HepG2 (cell line): ENCODE measurements around the gene S1PR2. TPM values are rescaled to one million over a fixed set of nuclear protein-coding genes. Genes with fewer than 3 reads are reported as not detected.

Experiments
- AKNA ChIP-seq: sonication (generic); formaldehyde crosslinking; IDR thresholded peaks from 2 replicates; pipeline ENCODE4 v1.4.0; 2020; ENCODE audit warnings: missing genetic modification reagents, borderline replicate concordance
- HNF4A ChIP-seq: sonication (generic); formaldehyde crosslinking; IDR thresholded peaks from 2 replicates; pipeline ENCODE4 v1.4.0; 2020; ENCODE audit warnings: missing genetic modification reagents
- HOXA3 ChIP-seq: sonication (generic); formaldehyde crosslinking; IDR thresholded peaks from 2 replicates; pipeline ENCODE4 v1.5.0; 2020; ENCODE audit warnings: missing genetic modification reagents
- IRF2 ChIP-seq: IDR thresholded peaks from 2 replicates; pipeline ENCODE4 v1.6.1; 2018; ENCODE audit warnings: missing genetic modification reagents, missing compliant biosample characterization
- ISX ChIP-seq: sonication (generic); formaldehyde crosslinking; conservative IDR thresholded peaks from 2 replicates; pipeline ENCODE4 v1.5.0; 2020; ENCODE audit warnings: missing genetic modification reagents
- KAT7 ChIP-seq: IDR thresholded peaks from 2 replicates; pipeline ENCODE4 v1.6.1; 2018; ENCODE audit warnings: borderline replicate concordance, missing compliant biosample characterization
- MBNL3 ChIP-seq: fragments of 250-450 bp; sonication (Bioruptor Pico); conservative IDR thresholded peaks from 2 replicates; pipeline ENCODE4 v1.8.0; 2022; ENCODE audit warnings: mild to moderate bottlenecking, inconsistent platforms
- NPAS2 ChIP-seq: sonication (generic); formaldehyde crosslinking; IDR thresholded peaks from 2 replicates; pipeline ENCODE4 v1.8.0; 2022; ENCODE audit warnings: mild to moderate bottlenecking, missing genetic modification reagents, borderline replicate concordance
- PHF8 ChIP-seq: sonication (generic); formaldehyde crosslinking; IDR thresholded peaks from 2 replicates; pipeline ENCODE4 v1.5.0; 2020; ENCODE audit warnings: missing genetic modification reagents
- SIX4 ChIP-seq: sonication (generic); formaldehyde crosslinking; IDR thresholded peaks from 2 replicates; pipeline ENCODE4 v1.4.0; 2020; ENCODE audit warnings: missing genetic modification reagents
- ZFP41 ChIP-seq: sonication (generic); formaldehyde crosslinking; IDR thresholded peaks from 2 replicates; pipeline ENCODE4 v1.4.0; 2020; ENCODE audit warnings: mild to moderate bottlenecking, missing genetic modification reagents, borderline replicate concordance
- ZNF451 ChIP-seq: sonication (generic); formaldehyde crosslinking; IDR thresholded peaks from 2 replicates; pipeline ENCODE4 v1.5.0; 2020; ENCODE audit warnings: mild to moderate bottlenecking, missing genetic modification reagents
- ZNF75D ChIP-seq: sonication (generic); formaldehyde crosslinking; IDR thresholded peaks from 2 replicates; pipeline ENCODE4 v1.8.1; 2023; ENCODE audit warnings: missing genetic modification reagents, mild to moderate bottlenecking, borderline replicate concordance
- ZNF781 ChIP-seq: sonication (generic); formaldehyde crosslinking; IDR thresholded peaks from 2 replicates; pipeline ENCODE4 v1.5.1; 2020; ENCODE audit warnings: borderline replicate concordance, mild to moderate bottlenecking, missing genetic modification reagents; ENCODE audit errors: not compliant biosample characterization
- polyA plus RNA-seq, 8 experiments: library from polyadenylated mRNA; depleted of rRNA in 3 of 8; stranded (reverse) in 7 of 8; unstranded in 1 of 8; fragments of >200 nt; fragmentation: Illumina TruSeq in 4 of 8; extraction: Trizol in 4 of 8; gene quantifications; 2 replicates each; pipeline versions ENCODE4 v1.2.1 to v1.2.3, GENCODE V29; 2011 to 2016; ENCODE audit warnings: low read depth in 4 of 8, missing spikeins in 1 of 8, mixed read lengths in 1 of 8; ENCODE audit not compliant: insufficient read depth in 1 of 8
- total RNA-seq, 5 experiments: library from RNA; depleted of rRNA; stranded (reverse); fragments of >200 nt; fragmentation: Illumina TruSeq; extraction: Trizol; gene quantifications; 2 replicates each; pipeline ENCODE4 v1.2.3, GENCODE V29; 2016; ENCODE audit warnings: low read depth in 1 of 5
- TF ChIP-seq, protein P1 (sequence below), 2 experiments: sonication (generic) in 1 of 2; formaldehyde crosslinking in 1 of 2; IDR thresholded peaks; 2 replicates each; pipeline versions ENCODE4 v1.6.1 to v1.9.0; 2014 to 2022; ENCODE audit warnings: antibody characterized with exemption in 1 of 2, borderline replicate concordance in 1 of 2, inconsistent platforms in 1 of 2, low read depth in 1 of 2, missing genetic modification reagents in 1 of 2
- TF ChIP-seq, protein P2 (sequence below): sonication (generic); formaldehyde crosslinking; IDR thresholded peaks from 2 replicates; pipeline ENCODE4 v1.4.0; 2020; ENCODE audit warnings: missing genetic modification reagents

Gene S1PR2
- total and polyA plus RNA-seq, 2 of the 13 experiments (the other 11 are each of a cell fraction or from before 2014, with no cell fraction given), result 0.91 to 1.3 TPM

DNA sequence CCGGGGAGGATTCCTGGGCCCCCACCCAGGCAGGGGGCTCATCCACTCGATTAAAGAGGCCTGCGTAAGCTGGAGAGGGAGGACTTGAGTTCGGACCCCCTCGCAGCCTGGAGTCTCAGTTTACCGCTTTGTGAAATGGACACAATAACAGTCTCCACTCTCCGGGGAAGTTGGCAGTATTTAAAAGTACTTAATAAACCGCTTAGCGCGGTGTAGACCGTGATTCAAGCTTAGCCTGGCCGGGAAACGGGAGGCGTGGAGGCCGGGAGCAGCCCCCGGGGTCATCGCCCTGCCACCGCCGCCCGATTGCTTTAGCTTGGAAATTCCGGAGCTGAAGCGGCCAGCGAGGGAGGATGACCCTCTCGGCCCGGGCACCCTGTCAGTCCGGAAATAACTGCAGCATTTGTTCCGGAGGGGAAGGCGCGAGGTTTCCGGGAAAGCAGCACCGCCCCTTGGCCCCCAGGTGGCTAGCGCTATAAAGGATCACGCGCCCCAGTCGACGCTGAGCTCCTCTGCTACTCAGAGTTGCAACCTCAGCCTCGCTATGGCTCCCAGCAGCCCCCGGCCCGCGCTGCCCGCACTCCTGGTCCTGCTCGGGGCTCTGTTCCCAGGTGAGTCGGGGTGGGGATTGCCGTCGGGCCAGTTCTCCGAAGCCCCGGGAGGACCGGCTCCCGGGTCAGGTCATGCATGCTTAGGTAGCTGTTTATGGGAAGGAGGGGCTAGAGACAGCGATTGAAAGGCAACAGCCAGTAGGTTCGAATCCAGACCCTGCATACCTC is 39.7 kb upstream of the S1PR2 start, which contains the start of gene ICAM1 (continued):
- TF ChIP-seq AKNA (CRISPR knock-in tag), result no peak
- TF ChIP-seq PHF8 (CRISPR knock-in tag), result peak; percentile 86
- 0 out of 2 replicates have a peak, but pooled peaks have one; percentile 35 for TF ChIP-seq HNF4A
- no peak for TF ChIP-seq MBNL3 (CRISPR knock-in tag)
- TF ChIP-seq, protein P1, sequence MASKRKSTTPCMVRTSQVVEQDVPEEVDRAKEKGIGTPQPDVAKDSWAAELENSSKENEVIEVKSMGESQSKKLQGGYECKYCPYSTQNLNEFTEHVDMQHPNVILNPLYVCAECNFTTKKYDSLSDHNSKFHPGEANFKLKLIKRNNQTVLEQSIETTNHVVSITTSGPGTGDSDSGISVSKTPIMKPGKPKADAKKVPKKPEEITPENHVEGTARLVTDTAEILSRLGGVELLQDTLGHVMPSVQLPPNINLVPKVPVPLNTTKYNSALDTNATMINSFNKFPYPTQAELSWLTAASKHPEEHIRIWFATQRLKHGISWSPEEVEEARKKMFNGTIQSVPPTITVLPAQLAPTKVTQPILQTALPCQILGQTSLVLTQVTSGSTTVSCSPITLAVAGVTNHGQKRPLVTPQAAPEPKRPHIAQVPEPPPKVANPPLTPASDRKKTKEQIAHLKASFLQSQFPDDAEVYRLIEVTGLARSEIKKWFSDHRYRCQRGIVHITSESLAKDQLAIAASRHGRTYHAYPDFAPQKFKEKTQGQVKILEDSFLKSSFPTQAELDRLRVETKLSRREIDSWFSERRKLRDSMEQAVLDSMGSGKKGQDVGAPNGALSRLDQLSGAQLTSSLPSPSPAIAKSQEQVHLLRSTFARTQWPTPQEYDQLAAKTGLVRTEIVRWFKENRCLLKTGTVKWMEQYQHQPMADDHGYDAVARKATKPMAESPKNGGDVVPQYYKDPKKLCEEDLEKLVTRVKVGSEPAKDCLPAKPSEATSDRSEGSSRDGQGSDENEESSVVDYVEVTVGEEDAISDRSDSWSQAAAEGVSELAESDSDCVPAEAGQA (IDR thresholded peaks at IDR 0.05; ENCODE audit: low read depth), result no peak; the same call in 1 of the 2 replicates
- TF ChIP-seq, protein P1 (CRISPR knock-in tag; IDR thresholded peaks at IDR 0.05; ENCODE audit: borderline replicate concordance), result no peak
- TF ChIP-seq NPAS2 (CRISPR knock-in tag), result no peak
- peak; percentile 81 for TF ChIP-seq HOXA3
- peak; percentile 78 for TF ChIP-seq IRF2
- TF ChIP-seq ZNF75D (CRISPR knock-in tag), result no peak
- TF ChIP-seq ZFP41, result peak; percentile 57; the same call in 1 of the 2 replicates
- no peak for TF ChIP-seq KAT7 (CRISPR knock-in tag)
- TF ChIP-seq ISX (CRISPR knock-in tag), result no peak
- TF ChIP-seq, protein P2, sequence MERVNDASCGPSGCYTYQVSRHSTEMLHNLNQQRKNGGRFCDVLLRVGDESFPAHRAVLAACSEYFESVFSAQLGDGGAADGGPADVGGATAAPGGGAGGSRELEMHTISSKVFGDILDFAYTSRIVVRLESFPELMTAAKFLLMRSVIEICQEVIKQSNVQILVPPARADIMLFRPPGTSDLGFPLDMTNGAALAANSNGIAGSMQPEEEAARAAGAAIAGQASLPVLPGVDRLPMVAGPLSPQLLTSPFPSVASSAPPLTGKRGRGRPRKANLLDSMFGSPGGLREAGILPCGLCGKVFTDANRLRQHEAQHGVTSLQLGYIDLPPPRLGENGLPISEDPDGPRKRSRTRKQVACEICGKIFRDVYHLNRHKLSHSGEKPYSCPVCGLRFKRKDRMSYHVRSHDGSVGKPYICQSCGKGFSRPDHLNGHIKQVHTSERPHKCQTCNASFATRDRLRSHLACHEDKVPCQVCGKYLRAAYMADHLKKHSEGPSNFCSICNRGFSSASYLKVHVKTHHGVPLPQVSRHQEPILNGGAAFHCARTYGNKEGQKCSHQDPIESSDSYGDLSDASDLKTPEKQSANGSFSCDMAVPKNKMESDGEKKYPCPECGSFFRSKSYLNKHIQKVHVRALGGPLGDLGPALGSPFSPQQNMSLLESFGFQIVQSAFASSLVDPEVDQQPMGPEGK (CRISPR knock-in tag), result peak; percentile 98
- TF ChIP-seq ZNF781, result peak; percentile 59
- no peak; the same call in 1 of the 2 replicates for TF ChIP-seq SIX4 (CRISPR knock-in tag)
- 0 out of 2 replicates have a peak, but pooled peaks have one; percentile 79 for TF ChIP-seq ZNF451 (CRISPR knock-in tag)
